Activated CD4-positive, alpha-beta T cell treated with anti-CD3 and anti-CD28 coated beads, Interleukin-2, amount 50 U/mL, for 1 hour (primary cell): ENCODE results near the gene MRM3.
A peak's percentile ranks its signal among the peaks of the same experiment; 100 is the strongest.
"Not testable (repeated sequence)": the region's sequence is repeated elsewhere in the genome, so short reads cannot be mapped to it uniquely, and the experiment has no call there.

Experiments
- DNase-seq: peaks from one replicate; pipeline ENCODE4 v3.0.0-alpha.2; 2020

The MRM3 gene, protein sequence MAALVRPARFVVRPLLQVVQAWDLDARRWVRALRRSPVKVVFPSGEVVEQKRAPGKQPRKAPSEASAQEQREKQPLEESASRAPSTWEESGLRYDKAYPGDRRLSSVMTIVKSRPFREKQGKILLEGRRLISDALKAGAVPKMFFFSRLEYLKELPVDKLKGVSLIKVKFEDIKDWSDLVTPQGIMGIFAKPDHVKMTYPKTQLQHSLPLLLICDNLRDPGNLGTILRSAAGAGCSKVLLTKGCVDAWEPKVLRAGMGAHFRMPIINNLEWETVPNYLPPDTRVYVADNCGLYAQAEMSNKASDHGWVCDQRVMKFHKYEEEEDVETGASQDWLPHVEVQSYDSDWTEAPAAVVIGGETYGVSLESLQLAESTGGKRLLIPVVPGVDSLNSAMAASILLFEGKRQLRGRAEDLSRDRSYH

DNA sequence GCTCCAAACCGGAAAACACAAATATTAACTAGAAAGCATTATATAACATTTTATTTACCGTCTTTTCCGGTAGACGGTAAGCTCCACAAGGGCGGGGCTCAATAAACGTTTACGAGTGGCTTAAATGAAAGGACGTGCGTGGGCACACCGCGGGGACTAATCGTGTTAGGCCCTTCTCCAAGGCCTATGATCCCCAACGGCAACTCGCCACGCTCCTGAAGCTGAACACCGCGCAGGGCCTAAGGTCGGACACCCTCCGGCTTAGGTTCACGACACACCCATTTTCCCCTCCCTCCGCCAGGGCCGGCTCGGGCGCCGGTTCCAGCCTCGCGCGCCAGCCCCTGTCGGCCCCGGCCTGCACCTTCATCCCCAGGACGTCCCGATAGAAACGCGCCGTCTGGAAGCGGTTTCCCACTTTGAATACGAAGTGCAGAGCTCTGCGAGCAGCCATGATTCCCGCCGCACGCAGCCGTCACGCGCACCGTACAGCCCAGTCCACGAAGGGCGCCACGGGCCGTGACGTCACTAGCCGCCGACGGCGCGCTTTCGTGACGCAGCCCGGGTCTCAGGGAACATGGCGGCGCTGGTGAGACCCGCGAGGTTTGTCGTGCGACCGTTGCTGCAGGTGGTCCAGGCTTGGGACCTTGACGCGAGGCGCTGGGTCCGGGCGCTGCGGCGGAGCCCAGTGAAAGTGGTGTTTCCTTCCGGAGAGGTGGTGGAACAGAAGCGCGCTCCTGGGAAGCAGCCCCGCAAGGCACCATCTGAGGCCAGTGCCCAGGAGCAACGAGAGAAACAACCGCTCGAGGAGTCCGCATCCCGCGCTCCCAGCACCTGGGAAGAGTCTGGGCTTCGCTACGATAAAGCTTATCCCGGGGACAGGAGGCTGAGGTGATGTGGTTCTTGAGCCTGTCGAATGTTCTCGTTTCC is at the start of gene MRM3, which contains the start of gene GLOD4:
Gene MRM3 (plus strand): TSS at position 549 of the 927 bp plus-strand sequence. CDS start 26 bp downstream, at position 575.
Gene GLOD4 (minus strand): TSS at position 476 of the 927 bp plus-strand sequence. CDS start 25 bp downstream, at position 451.
- peak; percentile 94 for DNase-seq

DNA sequence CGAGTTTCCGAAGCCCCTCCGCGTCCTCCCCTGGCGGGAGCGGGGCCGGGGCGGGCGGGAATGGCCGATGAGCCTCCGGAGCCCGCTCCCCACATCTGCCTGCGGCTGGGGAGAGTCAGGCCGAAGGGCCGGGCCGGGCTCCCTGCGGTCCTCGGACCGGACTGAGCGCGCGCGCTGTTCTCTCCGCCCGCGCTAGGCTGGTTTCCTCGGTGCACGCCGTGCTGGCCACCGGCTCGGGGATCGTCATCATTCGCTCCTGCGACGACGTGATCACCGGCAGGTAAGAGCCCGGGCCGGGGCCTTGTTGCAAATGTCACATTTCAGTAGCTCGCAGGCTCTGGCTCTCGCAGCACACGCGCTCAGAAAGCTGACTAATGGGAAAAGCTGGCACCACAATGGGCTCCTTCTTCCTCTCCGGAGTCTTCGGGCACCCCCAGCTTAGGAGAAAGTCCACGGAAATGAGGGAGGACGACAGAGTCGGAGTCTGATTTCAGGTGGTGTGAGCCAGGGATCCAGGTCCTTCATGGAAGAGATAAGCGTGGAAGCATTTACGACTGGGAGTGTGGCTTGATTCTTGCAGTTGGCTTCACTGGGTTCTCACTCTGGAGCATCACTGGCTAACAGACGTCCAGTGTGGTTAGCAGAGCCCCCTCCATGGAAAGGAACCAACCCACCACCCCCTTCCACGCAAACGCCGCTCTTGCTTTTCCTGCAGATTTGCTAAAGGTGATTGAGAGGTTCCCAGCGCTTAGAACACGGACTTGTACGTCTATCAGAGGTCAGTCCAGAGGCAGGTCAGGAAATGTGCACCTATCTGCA is 49.0 kb upstream of the MRM3 start:
- peak; percentile 26 for DNase-seq

DNA sequence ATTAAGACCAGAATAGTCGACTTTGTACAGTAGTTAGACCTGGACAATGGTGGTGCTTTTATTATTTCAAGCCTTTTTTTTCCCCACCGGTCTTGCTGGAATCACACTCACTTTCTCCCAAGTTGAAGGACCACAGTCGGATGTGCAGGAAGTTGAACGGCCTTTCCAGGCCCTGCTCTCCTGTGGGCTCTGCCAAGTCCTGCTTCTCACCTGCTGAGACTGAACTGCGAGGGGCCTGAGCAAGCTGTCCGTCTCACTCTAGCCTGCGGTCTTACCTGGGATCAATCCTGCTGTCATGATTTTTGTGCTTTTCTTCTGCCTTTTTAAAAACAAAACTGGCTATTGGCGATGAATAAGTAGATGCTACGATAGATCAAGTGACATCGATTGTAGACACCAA is 48.4 kb upstream of the MRM3 start:
- no peak for DNase-seq

DNA sequence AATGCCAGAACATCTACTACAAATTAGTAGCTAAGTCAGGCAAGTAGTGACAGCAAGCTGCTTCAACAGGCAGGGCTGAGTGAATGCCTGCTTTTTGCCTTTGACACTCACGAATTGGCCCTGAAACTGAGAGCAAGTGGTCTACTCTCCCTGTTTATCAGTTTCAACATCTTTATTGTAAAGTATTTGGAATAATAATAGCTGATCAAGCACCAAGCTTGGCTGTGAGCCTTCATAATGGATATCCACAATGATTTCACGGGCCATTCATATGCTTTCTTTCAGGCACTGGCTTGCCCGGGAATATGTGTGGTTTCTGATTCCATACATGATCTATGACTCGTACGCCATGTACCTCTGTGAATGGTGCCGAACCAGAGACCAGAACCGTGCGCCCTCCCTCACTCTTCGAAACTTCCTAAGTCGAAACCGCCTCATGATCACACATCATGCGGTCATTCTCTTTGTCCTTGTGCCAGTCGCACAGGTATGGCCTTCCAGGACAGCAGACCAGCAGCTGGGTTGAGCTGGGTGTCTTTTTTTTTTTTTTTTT is 44.5 kb upstream of the MRM3 start:
- DNase-seq, result no peak

DNA sequence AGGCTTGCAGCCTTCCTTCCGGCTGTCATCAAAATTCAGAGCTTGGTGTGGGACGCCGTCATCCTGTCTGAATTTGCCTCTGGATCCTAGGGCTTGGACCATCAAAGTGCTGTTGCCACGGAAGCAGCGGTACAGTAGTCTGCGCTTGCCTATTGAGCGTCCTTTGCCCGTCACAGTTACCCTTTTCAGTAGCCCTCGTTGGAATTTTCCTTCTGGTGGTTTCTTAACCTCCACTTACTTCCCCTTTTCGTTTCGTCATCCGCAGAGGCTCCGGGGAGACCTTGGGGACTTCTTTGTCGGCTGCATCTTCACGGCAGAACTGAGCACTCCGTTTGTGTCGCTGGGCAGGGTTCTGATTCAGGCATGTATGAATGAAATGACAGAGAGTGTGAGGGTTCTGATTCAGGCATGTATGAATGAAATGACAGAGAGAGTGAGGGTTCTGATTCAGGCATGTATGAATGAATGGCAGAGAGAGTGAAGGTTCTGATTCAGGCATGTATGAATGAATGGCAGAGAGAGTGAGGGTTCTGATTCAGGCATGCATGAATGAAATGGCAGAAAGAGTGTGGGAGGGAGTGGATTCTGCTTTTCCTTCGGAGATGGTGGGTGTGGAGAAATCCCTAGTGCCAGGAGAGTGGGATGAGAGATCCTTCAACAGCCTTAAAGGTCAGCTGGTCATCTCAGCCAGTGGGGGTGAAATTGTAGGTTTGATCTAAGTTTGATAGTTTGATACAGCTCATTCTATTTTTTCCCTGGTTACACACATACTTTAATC is 41.7 kb upstream of the MRM3 start:
- DNase-seq, result peak; percentile 15

DNA sequence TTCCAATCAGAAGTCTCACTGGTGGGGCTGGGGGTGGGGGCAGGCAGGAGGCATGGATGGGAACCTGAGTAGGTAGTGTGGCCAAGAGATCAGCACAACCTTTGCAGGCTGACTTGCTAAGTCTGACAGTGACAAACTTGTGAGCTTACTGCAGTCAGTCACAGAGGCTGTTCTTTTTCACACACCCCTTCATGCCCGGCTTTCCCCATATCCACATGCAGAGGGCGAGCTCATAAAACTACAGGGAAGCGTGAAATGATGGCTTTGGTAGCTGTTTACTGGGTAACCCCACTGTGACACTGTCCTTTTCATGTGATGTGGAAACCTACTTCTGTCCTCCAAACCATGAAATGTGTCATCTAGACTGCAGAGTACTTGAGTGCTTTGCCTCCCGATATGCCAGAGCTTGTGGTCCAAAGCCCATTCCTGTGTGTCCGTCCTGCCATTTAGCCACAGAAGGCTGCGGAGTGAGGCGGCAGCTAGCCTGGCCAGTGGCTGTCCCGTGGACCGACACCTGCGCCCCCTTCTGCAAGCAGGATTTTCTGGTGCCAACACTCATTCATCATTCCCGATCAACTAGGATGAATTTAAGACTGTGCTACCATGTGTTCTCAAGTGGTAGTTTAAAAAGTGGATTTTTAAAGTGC is 39.9 kb upstream of the MRM3 start:
- no peak for DNase-seq

DNA sequence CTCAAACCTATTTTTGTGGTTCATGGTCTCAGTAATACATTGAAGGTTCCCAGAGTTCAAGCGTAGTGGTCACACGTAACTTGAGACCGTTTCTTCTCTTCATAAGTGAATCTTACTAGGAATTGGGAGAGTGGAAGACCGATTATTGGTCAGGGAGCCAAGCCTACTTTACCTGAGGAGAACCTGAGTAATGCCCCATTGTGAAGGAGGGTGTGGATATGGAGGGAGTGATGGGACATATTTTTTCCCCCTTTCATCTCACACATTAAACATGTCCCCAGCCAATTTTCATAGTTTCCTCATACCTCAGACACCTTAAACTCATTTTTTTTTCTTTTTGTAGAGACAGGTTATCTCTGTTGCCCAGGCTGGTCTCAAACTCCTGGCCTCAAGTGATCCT is 39.0 kb upstream of the MRM3 start:
- DNase-seq, result no peak

DNA sequence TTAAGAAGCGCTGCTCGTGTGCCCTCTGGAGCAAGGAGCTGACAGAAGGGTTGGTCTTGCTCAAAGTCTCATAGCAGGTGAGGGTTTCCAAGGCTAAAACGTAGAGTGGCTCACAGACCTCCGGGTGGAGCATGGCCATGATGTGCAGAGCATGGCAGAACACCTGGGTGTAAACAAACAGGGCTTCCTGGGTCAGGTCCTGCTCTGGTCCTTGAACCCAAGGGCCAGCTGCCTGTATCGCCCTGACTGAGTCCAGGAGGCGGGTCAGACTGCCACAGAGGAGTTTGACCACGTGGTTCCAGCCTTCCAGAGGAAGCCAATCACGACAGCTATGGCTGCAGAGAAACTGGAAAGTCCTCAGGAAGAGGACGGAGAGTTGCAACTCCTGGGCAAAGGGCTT is 37.2 kb upstream of the MRM3 start:
- DNase-seq, result no peak

DNA sequence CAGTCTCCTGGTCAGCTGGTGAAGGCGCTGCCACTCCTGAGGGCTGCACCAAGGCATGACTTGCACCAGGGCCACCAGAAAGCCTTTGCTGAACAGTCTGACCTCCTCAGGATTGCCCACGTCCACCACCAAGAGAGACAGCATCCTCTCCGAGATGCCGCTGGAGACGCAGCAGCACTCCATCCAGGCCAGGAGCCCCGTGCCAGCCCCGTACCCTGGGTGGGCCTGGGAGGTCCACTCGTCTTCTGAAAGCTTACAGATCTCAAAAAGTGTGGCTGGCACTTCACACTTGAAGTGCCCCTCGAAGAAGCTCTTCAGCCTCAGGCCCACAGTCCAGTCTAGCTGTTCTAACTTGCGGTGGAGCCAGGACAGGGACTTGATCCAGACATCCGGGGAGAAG is 36.7 kb upstream of the MRM3 start:
- DNase-seq, result no peak

DNA sequence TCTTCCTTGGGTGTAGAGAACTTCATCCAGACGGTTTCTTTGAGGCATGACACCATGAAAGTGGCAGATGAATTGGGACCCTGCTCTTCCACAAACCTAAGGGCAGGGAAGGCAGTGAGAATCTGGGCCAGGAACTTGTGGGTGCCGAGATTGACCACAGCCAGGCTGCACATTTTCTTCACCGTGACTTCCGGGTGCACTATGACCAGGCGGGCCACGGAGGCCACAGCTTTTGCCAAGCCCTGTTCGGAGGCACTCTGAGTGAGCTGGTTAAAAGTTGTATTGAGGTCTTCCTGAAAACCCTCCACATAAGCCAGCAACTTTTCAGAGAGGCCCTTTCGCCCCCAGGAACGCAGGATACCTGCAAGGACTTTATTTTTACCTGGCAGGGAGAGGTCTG is 36.0 kb upstream of the MRM3 start:
- DNase-seq, result no peak

DNA sequence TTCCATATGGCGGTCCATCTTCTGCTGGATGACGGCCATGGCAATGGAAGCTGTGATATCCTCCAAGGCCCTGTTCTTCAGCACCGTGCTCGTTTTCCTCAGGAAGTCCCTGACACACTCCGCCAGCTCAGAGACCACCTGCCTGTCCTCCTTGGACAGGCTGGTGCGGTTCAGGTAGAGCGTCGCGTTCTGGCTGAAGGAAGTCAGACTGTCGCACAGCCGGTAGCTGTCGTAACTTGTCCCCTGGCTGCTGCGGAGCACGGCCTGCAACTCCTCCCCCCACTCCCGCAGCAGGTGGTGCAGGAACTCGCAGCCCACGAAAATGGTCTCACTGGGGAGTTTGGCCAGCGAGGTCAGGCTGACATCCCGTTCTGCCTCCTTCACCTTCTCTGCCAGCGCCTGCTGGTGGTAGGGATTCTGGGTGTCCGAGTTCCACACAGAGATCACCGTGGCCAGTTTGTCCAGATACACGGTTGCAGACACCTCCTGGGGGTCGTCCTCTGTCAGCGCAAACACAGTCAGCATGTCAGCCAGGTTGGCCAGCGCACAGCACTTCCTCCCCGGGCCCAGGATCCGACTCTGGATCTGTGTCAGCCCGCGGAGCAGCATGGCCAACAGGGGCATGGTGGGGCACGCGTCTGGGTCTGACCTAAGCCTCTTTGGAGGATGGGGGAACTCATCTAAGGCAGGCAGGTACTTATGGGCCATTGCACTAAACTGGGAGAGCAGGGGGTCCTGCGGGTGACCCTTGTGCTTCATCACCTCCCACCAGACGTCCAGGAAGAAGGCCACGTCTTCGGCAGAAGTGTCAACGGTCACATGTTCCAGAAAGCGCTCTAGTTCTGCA is 35.1 kb upstream of the MRM3 start:
- DNase-seq, result no peak

DNA sequence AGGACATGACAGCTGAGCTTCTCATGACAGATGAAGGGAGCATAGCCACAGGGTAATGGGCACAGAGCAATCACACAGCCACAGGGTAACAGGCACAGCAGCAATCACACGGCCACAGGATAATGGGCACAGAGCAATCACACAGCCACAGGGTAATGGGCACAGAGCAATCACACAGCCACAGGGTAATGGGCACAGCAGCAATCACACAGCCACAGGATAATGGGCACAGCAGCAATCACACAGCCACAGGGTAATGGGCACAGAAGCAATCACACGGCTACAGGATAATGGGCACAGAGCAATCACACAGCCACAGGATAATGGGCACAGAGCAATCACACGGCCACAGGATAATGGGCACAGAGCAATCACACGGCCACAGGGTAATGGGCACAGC is 33.5 kb upstream of the MRM3 start:
- not testable (repeated sequence) for DNase-seq

DNA sequence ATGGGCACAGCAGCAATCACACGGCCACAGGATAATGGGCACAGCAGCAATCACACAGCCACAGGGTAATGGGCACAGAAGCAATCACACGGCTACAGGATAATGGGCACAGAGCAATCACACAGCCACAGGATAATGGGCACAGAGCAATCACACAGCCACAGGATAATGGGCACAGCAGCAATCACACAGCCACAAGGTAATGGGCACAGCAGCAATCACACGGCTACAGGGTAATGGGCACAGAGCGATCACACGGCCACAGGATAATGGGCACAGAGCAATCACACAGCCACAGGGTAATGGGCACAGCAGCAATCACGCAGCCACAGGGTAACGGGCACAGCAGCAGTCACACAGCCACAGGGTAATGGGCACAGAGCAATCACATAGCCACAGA is 32.8 kb upstream of the MRM3 start:
- not testable (repeated sequence) for DNase-seq

DNA sequence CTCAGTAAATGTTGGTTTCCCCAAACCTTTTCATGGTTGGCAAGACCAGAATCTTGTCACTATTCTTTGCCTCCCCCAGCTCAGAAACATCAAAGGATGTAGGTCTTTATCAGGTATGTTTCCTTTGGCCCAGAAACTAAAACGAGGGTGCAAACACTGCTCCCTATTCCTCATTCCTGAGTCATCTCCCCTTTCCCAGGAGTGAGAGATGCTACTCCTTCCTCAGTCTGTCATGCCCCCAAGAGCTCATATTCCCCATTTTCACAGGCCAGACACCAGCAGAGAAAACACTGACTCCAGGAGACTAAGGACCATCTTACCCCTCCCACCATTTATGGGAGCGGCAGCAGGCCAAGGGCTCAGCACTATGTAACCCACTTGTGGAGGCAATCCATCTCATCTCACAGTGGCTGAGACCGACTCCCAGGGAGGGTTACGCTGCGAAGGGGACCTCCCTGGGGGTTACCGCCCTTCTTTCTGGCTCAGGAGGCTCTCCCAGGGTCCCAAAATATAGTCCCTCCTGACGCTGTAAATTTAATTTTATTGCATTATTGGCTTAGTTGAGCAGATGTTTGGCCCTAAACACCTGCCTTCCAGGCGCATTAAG is 31.6 kb upstream of the MRM3 start:
- DNase-seq, result no peak

DNA sequence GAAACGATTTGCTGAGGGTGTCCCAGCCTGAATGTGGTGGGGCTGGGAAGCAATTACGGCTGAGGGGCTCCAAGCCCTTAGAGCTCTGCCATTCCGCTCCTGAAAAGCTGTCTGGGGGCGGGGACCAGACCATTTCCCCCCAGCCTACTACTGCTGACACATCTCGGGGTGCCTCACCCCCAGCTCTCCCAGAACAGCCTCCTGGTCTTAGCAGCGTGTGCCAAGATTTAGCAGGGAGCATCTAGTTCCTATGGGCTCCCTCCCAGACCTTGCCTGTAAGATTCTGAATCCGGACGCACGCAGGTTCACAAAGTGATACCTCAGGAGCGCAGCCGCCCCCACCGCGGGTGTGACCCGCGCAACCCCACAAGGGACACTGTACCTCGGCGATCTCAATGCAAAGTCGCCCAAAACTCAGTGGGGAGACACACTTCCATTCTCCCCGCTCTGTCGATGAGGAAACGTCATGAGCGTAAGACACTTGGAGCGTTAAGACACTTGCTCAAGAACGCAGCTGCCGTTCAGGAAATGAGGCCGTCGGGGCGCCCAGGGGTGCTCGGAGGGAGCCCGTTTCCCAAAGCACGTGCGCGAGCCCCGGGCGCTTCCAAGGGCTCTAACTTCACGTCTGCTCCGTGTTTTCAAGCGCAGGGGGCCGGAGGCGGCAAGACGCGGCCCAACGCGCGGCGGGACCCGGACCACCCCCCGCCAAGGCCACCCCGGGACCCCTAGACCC is 30.7 kb upstream of the MRM3 start:
- peak; percentile 47 for DNase-seq

DNA sequence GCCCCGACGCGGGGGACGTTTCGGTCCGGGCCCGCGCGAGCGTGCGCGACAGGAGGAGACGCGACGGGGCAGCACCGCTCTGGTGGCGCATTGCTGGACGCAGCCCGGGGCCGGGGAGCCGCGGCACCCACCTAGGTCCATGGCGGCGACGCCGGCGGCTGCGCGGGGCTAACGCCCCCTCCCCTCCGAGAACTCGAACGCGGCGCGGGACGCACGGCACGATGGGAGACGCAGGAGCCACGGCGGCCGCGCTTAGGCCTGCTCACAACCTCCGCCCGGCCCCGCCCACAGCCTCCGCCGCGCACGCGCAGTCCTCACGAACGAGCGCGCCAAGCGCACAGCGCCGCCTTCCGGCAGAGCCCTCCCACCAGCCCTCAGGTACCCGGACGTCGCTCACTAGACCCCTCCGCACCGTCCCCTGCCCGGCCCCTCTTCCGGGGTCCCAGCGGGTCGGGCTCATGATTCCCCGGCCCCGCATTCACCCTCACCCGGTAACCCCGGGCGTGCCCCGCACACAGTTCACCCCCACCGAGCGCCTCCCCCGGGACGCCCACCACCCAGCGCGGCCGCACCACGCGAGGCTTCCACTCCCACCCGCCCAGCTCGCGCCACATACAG is 30.0 kb upstream of the MRM3 start, which contains the start of gene GEMIN4:
Gene GEMIN4 (minus strand): TSS at position 263 of the 618 bp plus-strand sequence. CDS start 122 bp downstream, at position 141.
- peak; percentile 98 for DNase-seq

DNA sequence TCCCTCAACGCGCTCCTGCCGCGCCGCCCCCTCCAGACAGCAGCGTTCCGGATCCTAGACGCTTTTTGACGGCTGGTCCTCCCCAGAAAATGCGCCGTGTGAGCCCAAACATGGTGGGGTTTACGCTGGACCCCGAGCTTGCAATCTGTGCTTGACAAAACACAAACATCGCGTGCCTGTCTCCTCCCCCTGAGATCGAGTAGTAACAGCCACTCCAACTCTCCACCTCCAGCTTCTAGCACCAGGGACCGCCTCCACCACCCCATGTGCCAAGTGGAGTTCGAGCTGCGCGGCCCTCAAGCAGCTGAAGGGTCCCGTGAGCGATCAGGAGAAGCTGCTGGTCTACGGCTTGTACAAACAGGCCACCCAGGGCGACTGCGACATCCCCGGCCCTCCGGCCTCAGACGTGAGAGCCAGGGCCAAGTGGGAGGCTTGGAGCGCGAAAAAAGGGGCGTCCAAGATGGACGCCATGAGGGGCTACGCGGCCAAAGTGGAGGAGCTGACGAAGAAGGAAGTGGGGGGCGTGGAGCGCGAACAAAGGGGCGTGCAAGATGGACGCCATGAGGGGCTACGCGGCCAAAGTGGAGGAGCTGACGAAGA is 29.4 kb upstream of the MRM3 start:
- DNase-seq, result no peak

DNA sequence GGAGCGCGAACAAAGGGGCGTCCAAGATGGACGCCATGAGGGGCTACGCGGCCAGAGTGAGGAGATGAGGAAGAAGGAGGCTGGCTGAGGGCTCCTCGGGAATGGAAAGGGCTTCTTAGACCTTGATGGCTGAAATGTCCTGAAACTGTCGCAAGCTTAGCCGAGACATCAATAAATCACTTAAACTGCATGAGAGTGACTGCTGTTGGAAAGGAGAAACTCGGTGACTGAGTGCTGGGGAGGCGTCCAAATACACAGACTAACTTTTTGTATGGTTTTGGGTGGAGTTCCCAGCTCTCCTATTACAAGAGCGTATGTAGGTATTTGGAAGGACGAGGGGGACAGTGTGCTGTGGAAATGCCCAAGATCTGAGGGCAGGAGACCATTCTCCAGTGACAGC is 28.7 kb upstream of the MRM3 start:
- DNase-seq, result no peak
